Measurements from ENCODE around the gene TSC2. TPM values are rescaled to one million over a fixed set of nuclear protein-coding genes. Genes with fewer than 3 reads are reported as not detected.

Gene TSC2
- total and polyA plus RNA-seq, 2 of the 13 experiments (the other 11 are each of a cell fraction or from before 2014, with no cell fraction given) = 19.6 to 40.4 TPM

DNA sequence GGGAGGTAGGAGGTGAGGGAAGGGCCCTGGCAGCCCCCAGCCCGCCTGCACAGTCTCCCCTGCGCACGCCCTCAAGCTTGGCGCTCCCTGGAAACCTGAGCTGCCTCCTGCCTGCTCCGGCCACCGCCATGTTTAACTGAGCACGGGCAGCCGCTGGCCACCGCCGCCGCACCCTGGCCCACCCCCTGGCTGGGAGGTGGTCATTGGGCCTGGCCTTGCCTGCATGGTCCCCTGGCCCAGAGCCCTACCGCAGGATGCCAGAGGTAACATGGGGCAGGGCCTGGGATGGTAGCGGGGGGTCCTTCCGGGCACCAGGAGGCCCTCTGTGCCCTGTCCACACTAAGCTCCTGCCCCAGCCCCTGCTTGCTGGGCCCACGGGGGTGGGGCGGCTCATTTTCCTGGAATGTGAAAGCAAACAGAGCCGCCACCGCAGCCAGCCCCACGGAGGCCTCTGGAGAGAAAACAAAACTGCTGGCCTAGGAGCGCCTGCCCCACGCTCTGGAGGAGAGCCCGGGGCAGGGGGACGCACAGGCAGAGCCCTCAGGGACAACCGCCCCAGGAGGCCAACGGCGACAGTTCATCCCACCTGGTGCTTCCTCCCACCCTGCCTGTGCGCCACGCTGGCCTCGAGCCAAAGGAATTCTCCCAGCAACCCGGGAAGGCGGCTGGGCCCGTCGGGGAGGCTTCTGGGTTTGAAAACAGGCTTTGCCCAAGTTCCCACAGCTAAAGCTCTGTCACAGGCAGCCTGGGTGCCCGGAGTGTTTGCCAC is 12.2 kb upstream of the TSC2 start (continued):
- 0 out of 2 replicates have a peak, but pooled peaks have one; percentile 44 for TF ChIP-seq ZNF136 (CRISPR knock-in tag; IDR thresholded peaks at IDR 0.05; ENCODE audit: low read depth)
- TF ChIP-seq, protein P1, sequence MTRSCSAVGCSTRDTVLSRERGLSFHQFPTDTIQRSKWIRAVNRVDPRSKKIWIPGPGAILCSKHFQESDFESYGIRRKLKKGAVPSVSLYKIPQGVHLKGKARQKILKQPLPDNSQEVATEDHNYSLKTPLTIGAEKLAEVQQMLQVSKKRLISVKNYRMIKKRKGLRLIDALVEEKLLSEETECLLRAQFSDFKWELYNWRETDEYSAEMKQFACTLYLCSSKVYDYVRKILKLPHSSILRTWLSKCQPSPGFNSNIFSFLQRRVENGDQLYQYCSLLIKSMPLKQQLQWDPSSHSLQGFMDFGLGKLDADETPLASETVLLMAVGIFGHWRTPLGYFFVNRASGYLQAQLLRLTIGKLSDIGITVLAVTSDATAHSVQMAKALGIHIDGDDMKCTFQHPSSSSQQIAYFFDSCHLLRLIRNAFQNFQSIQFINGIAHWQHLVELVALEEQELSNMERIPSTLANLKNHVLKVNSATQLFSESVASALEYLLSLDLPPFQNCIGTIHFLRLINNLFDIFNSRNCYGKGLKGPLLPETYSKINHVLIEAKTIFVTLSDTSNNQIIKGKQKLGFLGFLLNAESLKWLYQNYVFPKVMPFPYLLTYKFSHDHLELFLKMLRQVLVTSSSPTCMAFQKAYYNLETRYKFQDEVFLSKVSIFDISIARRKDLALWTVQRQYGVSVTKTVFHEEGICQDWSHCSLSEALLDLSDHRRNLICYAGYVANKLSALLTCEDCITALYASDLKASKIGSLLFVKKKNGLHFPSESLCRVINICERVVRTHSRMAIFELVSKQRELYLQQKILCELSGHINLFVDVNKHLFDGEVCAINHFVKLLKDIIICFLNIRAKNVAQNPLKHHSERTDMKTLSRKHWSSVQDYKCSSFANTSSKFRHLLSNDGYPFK (CRISPR knock-in tag; IDR thresholded peaks at IDR 0.05; ENCODE audit: borderline replicate concordance) = peak; percentile 73
- TF ChIP-seq ARID2 (CRISPR knock-in tag; IDR thresholded peaks at IDR 0.05; ENCODE audit: borderline replicate concordance) = no peak
- peak; percentile 85 for TF ChIP-seq MED8 (CRISPR knock-in tag; IDR thresholded peaks at IDR 0.05; ENCODE audit: insufficient replicate concordance)
- peak; percentile 58; the same call in 1 of the 2 replicates for TF ChIP-seq MXD1 (CRISPR knock-in tag; IDR thresholded peaks at IDR 0.05)
- TF ChIP-seq ZNF569 (CRISPR knock-in tag; IDR thresholded peaks at IDR 0.05; ENCODE audit: borderline replicate concordance) = no peak
- no peak for TF ChIP-seq GRHL1 (CRISPR knock-in tag; conservative IDR thresholded peaks at IDR 0.05)
- no peak for TF ChIP-seq HNRNPUL1 (IDR thresholded peaks at IDR 0.05; ENCODE audit: low read depth, low read length)
- TF ChIP-seq, protein P2, sequence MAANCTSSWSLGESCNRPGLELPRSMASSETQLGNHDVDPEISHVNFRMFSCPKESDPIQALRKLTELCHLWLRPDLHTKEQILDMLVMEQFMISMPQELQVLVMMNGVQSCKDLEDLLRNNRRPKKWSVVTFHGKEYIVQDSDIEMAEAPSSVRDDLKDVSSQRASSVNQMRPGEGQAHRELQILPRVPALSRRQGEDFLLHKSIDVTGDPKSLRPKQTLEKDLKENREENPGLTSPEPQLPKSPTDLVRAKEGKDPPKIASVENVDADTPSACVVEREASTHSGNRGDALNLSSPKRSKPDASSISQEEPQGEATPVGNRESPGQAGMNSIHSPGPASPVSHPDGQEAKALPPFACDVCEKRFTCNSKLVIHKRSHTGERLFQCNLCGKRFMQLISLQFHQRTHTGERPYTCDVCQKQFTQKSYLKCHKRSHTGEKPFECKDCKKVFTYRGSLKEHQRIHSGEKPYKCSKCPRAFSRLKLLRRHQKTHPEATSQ (CRISPR knock-in tag; IDR thresholded peaks at IDR 0.05; ENCODE audit: borderline replicate concordance) = no peak
- TF ChIP-seq NR2F2 (IDR thresholded peaks at IDR 0.05; ENCODE audit: borderline replicate concordance, low read depth) = no peak; the same call in 1 of the 2 replicates
- 0 out of 2 replicates have a peak, but pooled peaks have one; percentile 23 for TF ChIP-seq ZSCAN22 (CRISPR knock-in tag; IDR thresholded peaks at IDR 0.05)
- peak; percentile 85 for TF ChIP-seq MED1 (CRISPR knock-in tag; IDR thresholded peaks at IDR 0.05)
- TF ChIP-seq KDM3A (CRISPR knock-in tag; IDR thresholded peaks at IDR 0.05; ENCODE audit: low read depth) = peak; percentile 71; the same call in 1 of the 2 replicates
- no peak for TF ChIP-seq NCOA1 (CRISPR knock-in tag; IDR thresholded peaks at IDR 0.05)
- TF ChIP-seq HMGA1 (CRISPR knock-in tag; conservative IDR thresholded peaks at IDR 0.05) = no peak
- TF ChIP-seq CAMTA2 (CRISPR knock-in tag; IDR thresholded peaks at IDR 0.05; ENCODE audit: borderline replicate concordance) = no peak
- TF ChIP-seq JUND (CRISPR knock-in tag; IDR thresholded peaks at IDR 0.05) = no peak
- TF ChIP-seq, protein P3, sequence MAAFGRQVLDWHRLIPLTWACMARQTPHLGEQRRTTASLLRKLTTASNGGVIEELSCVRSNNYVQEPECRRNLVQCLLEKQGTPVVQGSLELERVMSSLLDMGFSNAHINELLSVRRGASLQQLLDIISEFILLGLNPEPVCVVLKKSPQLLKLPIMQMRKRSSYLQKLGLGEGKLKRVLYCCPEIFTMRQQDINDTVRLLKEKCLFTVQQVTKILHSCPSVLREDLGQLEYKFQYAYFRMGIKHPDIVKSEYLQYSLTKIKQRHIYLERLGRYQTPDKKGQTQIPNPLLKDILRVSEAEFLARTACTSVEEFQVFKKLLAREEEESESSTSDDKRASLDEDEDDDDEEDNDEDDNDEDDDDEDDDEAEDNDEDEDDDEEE (CRISPR knock-in tag; IDR thresholded peaks at IDR 0.05) = no peak
- peak; percentile 54 for TF ChIP-seq ATF7-NPFF (CRISPR knock-in tag; IDR thresholded peaks at IDR 0.05; ENCODE audit: low read depth)
- 0 out of 2 replicates have a peak, but pooled peaks have one; percentile 79 for TF ChIP-seq PCBP1 (IDR thresholded peaks at IDR 0.05; ENCODE audit: borderline replicate concordance, low read depth, low read length)
- 0 out of 2 replicates have a peak, but pooled peaks have one; percentile 58 for TF ChIP-seq ZBTB42 (CRISPR knock-in tag; IDR thresholded peaks at IDR 0.05)
